HEK293 (cell line): ENCODE results near the gene PRR13.

Experiments
- EGR2 ChIP-seq: fragments of 450-650 bp; formaldehyde crosslinking; IDR thresholded peaks from 2 replicates; pipeline ENCODE4 v1.5.1; 2016; ENCODE audit warnings: low read depth, missing biosample characterization, missing genetic modification characterization
- KLF10 ChIP-seq: fragments of 450-650 bp; IDR thresholded peaks from 2 replicates; pipeline ENCODE4 v1.5.1; 2018; ENCODE audit warnings: missing biosample characterization, mild to moderate bottlenecking, missing genetic modification characterization
- TCF7L2 ChIP-seq: IDR thresholded peaks from 2 replicates; pipeline ENCODE4 v1.6.1; 2011; ENCODE audit warnings: low read depth, mild to moderate bottlenecking, inconsistent platforms, low read length, moderate library complexity, borderline replicate concordance
- ZNF830 ChIP-seq: fragments of 450-650 bp; IDR thresholded peaks from 2 replicates; pipeline ENCODE4 v1.5.0; 2018; ENCODE audit warnings: missing biosample characterization, missing genetic modification characterization, low read depth, mild to moderate bottlenecking, moderate library complexity
- TF ChIP-seq, protein P1 (sequence below): fragments of 450-650 bp; formaldehyde crosslinking; IDR thresholded peaks from 2 replicates; pipeline ENCODE4 v1.5.1; 2016; ENCODE audit warnings: missing biosample characterization, missing genetic modification characterization
- TF ChIP-seq, protein P2 (sequence below): fragments of 450-650 bp; formaldehyde crosslinking; IDR thresholded peaks from 2 replicates; pipeline ENCODE4 v1.5.1; 2017; ENCODE audit warnings: missing biosample characterization, missing genetic modification characterization

DNA sequence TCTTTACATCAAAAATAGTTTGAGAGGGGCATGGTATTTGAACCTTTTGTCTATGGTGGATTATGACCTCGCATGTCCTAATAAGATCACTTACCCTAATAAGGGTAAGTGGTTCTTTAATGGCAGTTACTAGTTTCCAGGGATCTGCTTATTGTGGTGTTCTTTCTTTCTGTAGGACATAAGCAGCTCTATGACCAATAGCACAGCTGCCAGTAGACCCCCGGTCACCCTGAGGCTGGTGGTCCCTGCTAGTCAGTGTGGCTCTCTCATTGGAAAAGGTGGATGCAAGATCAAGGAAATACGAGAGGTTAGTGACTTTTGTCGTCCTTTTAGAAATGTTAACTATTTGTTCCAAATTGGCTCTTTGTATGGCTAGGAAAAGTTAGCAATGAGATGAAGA lies 17.6 kb downstream of the PRR13 start:
- TF ChIP-seq, protein P1, sequence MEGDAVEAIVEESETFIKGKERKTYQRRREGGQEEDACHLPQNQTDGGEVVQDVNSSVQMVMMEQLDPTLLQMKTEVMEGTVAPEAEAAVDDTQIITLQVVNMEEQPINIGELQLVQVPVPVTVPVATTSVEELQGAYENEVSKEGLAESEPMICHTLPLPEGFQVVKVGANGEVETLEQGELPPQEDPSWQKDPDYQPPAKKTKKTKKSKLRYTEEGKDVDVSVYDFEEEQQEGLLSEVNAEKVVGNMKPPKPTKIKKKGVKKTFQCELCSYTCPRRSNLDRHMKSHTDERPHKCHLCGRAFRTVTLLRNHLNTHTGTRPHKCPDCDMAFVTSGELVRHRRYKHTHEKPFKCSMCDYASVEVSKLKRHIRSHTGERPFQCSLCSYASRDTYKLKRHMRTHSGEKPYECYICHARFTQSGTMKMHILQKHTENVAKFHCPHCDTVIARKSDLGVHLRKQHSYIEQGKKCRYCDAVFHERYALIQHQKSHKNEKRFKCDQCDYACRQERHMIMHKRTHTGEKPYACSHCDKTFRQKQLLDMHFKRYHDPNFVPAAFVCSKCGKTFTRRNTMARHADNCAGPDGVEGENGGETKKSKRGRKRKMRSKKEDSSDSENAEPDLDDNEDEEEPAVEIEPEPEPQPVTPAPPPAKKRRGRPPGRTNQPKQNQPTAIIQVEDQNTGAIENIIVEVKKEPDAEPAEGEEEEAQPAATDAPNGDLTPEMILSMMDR (tag by site-specific recombination): no peak
- no peak for TF ChIP-seq ZNF830 (tag by site-specific recombination)
- no peak for TF ChIP-seq TCF7L2
- TF ChIP-seq, protein P2, sequence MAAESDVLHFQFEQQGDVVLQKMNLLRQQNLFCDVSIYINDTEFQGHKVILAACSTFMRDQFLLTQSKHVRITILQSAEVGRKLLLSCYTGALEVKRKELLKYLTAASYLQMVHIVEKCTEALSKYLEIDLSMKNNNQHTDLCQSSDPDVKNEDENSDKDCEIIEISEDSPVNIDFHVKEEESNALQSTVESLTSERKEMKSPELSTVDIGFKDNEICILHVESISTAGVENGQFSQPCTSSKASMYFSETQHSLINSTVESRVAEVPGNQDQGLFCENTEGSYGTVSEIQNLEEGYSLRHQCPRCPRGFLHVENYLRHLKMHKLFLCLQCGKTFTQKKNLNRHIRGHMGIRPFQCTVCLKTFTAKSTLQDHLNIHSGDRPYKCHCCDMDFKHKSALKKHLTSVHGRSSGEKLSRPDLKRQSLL: no peak
- no peak for TF ChIP-seq EGR2 (tag by site-specific recombination)
- no peak for TF ChIP-seq KLF10 (tag by site-specific recombination)
